Ovary (tissue), 9 donors: ENCODE results near the gene ARHGEF7. TPM values are rescaled to one million over a fixed set of nuclear protein-coding genes. Genes with fewer than 3 reads are reported as not detected.

Experiments
- DNase-seq, 5 donors: peaks; one replicate each; pipeline ENCODE4 v3.0.0-alpha.2; 2019 to 2020
- H3K27ac ChIP-seq, 2 donors: fragments of 200-600 bp; one replicate each; pipeline versions ENCODE4 v1.5.1 to v1.8.0; 2019 to 2022
- H3K27me3 ChIP-seq: fragments of 200-600 bp; one replicate; pipeline ENCODE4 v1.8.0; 2022
- H3K36me3 ChIP-seq: fragments of 200-600 bp; sonication (generic); one replicate; pipeline ENCODE4 v1.5.1; 2019
- H3K4me1 ChIP-seq: one replicate; pipeline ENCODE4 v1.8.1; 2013; ENCODE audit warnings: mild to moderate bottlenecking, moderate library complexity; ENCODE audit not compliant: insufficient read depth
- H3K4me3 ChIP-seq: fragments of 200-600 bp; sonication (generic); one replicate; pipeline ENCODE4 v1.5.1; 2017
- H3K9me3 ChIP-seq, 2 donors: fragments of 200-600 bp in 1 of 2; sonication (generic) in 1 of 2; one replicate each; pipeline versions ENCODE4 v1.5.1 to v1.8.1; 2013 to 2019; ENCODE audit warnings: mild to moderate bottlenecking in 1 of 2, moderate library complexity in 1 of 2
- EP300 ChIP-seq: sonication (generic); formaldehyde crosslinking; IDR thresholded peaks from one replicate; pipeline ENCODE4 v1.6.1; 2017; ENCODE audit warnings: antibody characterized with exemption
- POLR2A ChIP-seq: fragments of 450-650 bp; IDR thresholded peaks from one replicate; pipeline ENCODE4 v1.6.1; 2017; ENCODE audit warnings: antibody characterized with exemption, mild to moderate bottlenecking, moderate library complexity
- WGBS, 3 donors: extraction: QIAGEN DNeasy Blood & Tissue Kit in 1 of 3; methylation state at CpG; one replicate each; pipeline versions ENCODE4 v1.1.5 to v1.1.7; 2013 to 2017; 5-methylcytosine and 5-hydroxymethylcytosine counted together
- intact Hi-C, 4 donors: fragments of 100-400 bp; cut with DNase I; formaldehyde crosslinking; loops; one replicate each; pipeline versions ENCODE4 v1.11.0 to v1.15.1; 2022 to 2023
- polyA plus RNA-seq, 2 donors: library from polyadenylated mRNA; stranded (reverse); fragments of 200-250 nt in 1 of 2; fragments of 350-450 nt in 1 of 2; fragmentation: Illumina TruSeq in 1 of 2; extraction: RNeasy Lipid Tissue Mini Kit (QIAGEN cat#74804) in 1 of 2; gene quantifications; one replicate each; pipeline ENCODE4 v1.2.3, GENCODE V29; 2013 to 2014
- total RNA-seq, 7 donors: library from RNA; depleted of rRNA in 2 of 7; stranded (reverse); fragments of >200 nt in 2 of 7; fragmentation: NEBNext Ultra II Directional in 3 of 7; extraction: Animal tissue kit (Norgen Biotek cat#: 25700) in 3 of 7; gene quantifications; one replicate each; pipeline versions ENCODE4 v1.1.0 to v1.2.4, GENCODE V29; 2016 to 2023
- TF ChIP-seq, protein P1 (sequence below), 3 donors: fragments of 450-650 bp in 2 of 3; fragments of 200-600 bp in 1 of 3; IDR thresholded peaks; one replicate each; pipeline versions ENCODE4 v1.5.1 to v1.8.0; 2016 to 2022; ENCODE audit warnings: antibody characterized with exemption in 3 of 3, mild to moderate bottlenecking in 1 of 3
- donor health status: DM: no; HTN: no; CAD: no; lungs with moderate emphysema.
- donor health status: DM: no; HTN: no; CAD: no.
- donor health status: Bipolar disorder and iron deficiency.
- donor health status: DM: yes; HTN: yes; CAD: no.
- donor health status: DM: no; HTN: no; CAD: no.
- donor health status: DM: yes; HTN: yes; CAD: no.

The ARHGEF7 gene
- total and polyA plus RNA-seq, 9 donors = 27.6 to 58.5 (median 52.2) TPM

DNA sequence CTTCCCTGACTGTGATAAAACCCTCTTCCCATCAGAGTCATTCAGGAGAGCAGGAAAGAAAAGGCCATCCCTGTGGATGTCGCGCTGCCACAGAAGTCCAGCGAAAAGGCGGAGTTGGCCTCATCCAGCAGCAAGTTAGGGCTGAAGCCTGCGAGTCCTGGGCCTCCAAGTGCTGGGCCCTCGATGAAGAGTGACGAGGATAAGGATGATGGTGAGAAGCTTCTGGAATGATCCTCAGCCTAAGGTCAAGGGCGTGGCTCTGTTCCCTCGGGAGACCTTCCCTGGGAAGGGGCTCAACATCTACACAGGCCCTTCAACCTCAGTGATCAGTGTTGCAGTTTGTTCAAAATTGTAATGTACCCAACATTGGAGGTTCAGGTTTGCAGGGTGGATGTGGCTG lies 227.6 kb downstream of the ARHGEF7 start:
- DNase-seq = no peak
- intact Hi-C loops = no loop called here
- WGBS, 3 donors = 90 to 96% (median 91%) methylated on average over 9 of the region's 9 CpGs

DNA sequence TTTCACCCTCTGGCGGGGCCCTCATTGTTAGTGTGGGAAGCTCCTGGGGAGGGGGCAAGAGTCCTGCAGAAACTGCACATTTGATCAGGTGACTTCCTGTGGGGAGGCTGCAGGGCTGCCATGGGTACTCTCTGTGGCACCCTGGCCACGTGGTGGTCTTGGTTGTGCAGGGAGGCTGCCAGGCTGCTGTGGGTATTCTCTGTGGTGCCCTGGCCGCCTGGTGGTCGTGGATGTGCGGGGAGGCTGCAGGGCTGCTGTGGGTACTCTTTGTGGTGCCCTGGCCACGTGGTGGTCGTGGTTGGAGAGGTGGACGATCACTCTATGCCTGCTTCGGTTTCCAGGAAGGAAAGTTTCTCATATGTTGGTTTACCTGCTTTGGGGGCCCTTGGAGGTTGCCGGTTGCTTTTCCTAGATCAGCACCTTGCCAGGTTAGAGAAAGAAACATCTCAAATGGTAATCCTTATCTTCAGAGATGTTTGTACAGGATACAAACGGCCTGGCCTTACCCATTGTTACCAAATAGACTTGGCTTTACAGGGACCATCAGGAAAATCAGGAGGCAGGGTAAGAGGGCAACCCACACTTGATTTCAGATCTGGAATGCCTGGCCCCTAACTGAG lies 228.2 kb downstream of the ARHGEF7 start:
- TF ChIP-seq, protein P1, sequence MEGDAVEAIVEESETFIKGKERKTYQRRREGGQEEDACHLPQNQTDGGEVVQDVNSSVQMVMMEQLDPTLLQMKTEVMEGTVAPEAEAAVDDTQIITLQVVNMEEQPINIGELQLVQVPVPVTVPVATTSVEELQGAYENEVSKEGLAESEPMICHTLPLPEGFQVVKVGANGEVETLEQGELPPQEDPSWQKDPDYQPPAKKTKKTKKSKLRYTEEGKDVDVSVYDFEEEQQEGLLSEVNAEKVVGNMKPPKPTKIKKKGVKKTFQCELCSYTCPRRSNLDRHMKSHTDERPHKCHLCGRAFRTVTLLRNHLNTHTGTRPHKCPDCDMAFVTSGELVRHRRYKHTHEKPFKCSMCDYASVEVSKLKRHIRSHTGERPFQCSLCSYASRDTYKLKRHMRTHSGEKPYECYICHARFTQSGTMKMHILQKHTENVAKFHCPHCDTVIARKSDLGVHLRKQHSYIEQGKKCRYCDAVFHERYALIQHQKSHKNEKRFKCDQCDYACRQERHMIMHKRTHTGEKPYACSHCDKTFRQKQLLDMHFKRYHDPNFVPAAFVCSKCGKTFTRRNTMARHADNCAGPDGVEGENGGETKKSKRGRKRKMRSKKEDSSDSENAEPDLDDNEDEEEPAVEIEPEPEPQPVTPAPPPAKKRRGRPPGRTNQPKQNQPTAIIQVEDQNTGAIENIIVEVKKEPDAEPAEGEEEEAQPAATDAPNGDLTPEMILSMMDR (IDR thresholded peaks at IDR 0.05) = no peak
- no peak for TF ChIP-seq POLR2A
- TF ChIP-seq EP300 = no peak
- Histone ChIP-seq H3K27me3 (no peaks in the 10 kb centered on the region), H3K27ac (no peak overlapping the region), H3K4me1 (no peaks in the 10 kb centered on the region), H3K36me3 (no peaks in the 10 kb centered on the region), H3K4me3 (no peak overlapping the region), H3K9me3 (no peaks in the 10 kb centered on the region)
- intact Hi-C loops = no loop called here
- WGBS, 3 donors = 81 to 88% (median 83%) methylated on average over 11 of the region's 11 CpGs
- no peak for DNase-seq

More for the DNA sequence above, 227.6 kb downstream of the ARHGEF7 start:
- Histone ChIP-seq H3K27ac (no peak overlapping the region), H3K36me3 (no peaks in the 10 kb centered on the region), H3K9me3 (no peaks in the 10 kb centered on the region), H3K4me1 (no peaks in the 10 kb centered on the region), H3K4me3 (no peak overlapping the region), H3K27me3 (no peaks in the 10 kb centered on the region)
- TF ChIP-seq POLR2A (no peak), EP300 (no peak)
- TF ChIP-seq, protein P1 (IDR thresholded peaks at IDR 0.05) = no peak

DNA sequence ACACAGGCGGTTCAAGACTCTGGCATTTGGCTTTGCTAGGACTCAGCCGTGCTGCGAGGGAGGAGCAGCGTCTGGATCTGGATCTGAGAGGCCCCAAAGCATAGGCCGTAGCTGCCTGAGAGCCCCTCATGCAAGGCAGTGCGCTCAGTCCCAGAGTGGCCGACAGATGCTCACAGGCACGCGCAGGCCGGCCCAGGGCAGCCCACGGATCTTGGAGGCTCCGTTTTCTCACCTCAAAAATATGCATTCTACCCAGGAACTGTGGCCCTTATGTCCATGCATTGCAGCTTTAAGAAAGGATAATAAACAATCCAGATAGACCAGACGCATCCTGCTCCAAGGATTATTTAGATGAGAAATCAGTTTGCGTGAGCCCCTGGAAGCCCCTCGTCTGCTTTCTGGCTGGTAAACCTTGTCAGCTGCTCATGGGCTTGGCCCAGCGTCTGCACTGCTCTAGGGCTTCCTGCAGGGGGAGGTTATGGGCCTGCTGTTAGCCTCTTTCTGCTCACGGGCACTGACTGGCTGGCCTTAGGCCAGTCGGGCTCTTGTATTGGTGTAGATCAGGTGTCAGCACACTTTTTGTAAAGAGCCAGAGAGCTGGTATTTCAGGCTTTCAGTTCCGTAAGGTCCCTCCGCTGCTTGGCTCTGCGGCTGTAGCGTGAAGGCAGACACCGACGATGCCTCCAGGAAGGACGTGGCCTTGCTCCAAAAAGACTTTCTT lies 229.5 kb downstream of the ARHGEF7 start:
- Histone ChIP-seq H3K9me3 (no peaks in the 10 kb centered on the region), H3K4me1 (no peaks in the 10 kb centered on the region), H3K36me3 (no peaks in the 10 kb centered on the region), H3K27me3 (no peaks in the 10 kb centered on the region), H3K4me3 (no peak overlapping the region), H3K27ac (no peak overlapping the region)
- TF ChIP-seq POLR2A (no peak), EP300 (no peak)
- TF ChIP-seq, protein P1 (IDR thresholded peaks at IDR 0.05) = no peak
- DNase-seq = no peak
- intact Hi-C loops = no loop called here
- WGBS, 3 donors = 54 to 64% (median 57%) methylated on average over 25 of the region's 25 CpGs

DNA sequence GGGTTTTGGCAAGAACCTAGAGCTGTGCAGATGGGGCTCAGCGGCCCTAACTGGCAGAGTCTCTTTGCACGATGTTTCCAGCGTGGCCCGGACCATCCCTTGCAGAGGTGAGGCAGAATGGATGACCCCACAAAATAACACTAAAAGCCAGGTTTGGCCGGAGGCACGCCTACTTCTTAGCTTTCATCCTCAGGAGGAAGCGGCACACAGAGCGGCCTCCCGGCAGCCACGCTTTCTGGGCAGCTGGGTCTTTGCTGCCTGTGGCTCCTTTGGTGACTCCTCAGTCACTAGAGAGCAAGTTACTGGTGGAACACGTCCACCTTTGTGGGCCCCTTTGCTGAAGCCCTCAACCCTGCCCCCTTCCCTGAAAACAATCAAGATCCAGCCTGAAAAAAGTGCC lies 230.6 kb downstream of the ARHGEF7 start:
- intact Hi-C loops = no loop called here
- Histone ChIP-seq H3K4me1 (no peaks in the 10 kb centered on the region), H3K27ac (no peak overlapping the region), H3K36me3 (no peaks in the 10 kb centered on the region), H3K4me3 (no peak overlapping the region), H3K27me3 (no peaks in the 10 kb centered on the region), H3K9me3 (no peaks in the 10 kb centered on the region)
- TF ChIP-seq EP300 = no peak
- DNase-seq = no peak
- WGBS, 3 donors = 86 to 91% (median 89%) methylated on average over 11 of the region's 11 CpGs

DNA sequence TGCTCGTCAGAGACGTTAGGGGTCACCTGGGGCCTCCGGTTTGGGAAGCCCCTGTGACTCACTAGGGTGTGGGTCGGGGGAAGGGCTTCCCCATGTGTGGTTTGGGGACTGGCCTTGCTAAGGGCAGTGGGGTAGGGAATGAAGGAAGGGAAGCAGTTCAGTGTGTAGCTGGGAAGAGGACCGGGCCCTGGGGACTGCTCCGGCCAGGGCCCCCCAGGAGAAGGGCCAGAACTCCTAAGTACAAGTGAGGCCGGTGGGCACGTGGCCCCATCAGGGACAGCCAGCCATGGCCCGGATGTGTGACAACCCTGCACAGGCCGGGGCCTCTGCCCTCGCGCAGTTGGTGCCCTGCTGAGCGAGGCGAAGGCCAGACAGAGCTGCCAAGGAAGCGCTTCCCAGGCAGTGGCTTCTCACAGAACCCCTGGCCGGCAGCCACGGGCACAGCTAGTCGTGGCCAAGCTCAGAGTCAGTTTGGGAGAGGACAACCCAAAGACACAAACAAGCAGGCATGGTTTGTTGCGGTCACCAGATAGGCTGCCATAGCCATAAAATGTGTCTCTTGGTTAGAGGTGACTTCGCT lies 231.1 kb downstream of the ARHGEF7 start:
- intact Hi-C loops = no loop called here
- Histone ChIP-seq H3K27me3 (no peaks in the 10 kb centered on the region), H3K9me3 (no peaks in the 10 kb centered on the region), H3K27ac (no peak overlapping the region), H3K4me1 (no peaks in the 10 kb centered on the region), H3K4me3 (no peak overlapping the region), H3K36me3 (no peaks in the 10 kb centered on the region)
- DNase-seq = no peak
- no peak for TF ChIP-seq EP300
- TF ChIP-seq, protein P1 (IDR thresholded peaks at IDR 0.05) = no peak
- WGBS, 3 donors = 88 to 90% (median 89%) methylated on average over 20 of the region's 20 CpGs
